ENCODE results near the gene MLLT10. TPM values are rescaled to one million over a fixed set of nuclear protein-coding genes. Genes with fewer than 3 reads are reported as not detected.
"Not testable (repeated sequence)": the region's sequence is repeated elsewhere in the genome, so short reads cannot be mapped to it uniquely, and the experiment has no call there.

MLLT10 gene
- polyA plus RNA-seq, 6 donors from 2014 or later, result 3.8 to 7.3 (median 6.6) TPM

DNA sequence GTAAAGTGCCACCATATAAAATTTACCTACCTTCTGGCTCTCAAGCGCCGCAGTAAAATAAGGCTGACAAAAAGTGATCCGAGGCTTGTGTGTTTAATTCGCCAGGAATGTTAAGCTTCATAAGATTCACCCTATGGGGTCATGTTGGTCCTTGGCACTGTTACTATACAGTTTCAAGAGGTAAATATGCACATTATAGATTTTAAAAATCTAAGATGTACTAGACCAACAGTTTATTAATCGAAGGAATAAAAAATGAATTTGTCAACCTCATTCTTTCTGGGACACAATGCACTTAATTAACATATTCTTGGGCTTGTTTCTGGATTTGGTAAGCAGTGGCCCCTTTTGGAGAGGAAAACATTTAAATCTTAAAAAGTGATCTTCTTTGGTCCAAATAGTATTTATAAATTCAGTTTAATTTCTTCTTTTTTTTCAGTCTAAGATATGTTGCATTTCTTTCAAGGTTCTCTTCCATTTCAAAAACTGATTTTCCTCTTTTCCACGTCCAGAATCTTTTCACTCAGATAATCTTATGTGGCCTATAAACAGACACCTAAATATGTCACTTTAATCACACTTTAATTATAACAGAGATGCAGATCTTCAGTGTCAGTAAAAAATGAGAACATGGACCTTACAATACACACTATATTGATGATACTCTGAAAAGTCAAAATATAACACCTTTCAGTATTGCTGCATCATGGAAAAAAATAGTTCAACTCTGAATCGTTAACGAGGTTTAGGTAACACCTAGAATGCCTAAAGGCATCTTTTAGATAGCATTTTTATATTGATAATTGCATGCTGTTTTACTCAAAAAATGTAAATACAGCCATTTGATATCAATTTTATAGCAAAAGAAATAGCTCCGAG lies 4.8 kb upstream of the MLLT10 start:
- DNase-seq (no peak), ATAC-seq (ENCODE audit: low read depth in 2 of 2) (no peak)
- peaks cover 25 to 36% (median 26%) of the 10 kb centered on the region in 3 donors for H3K27me3 Mint-ChIP-seq
- peaks cover 0 to 18% of the 10 kb centered on the region in 2 donors for H3K36me3 Mint-ChIP-seq
- H3K4me1 Mint-ChIP-seq, result peaks cover 30 to 41% (median 35%) of the 10 kb centered on the region in 3 donors
- peak overlapping the region in 1 of 8 donors; percentile 91 for H3K4me3 Mint-ChIP-seq
- H3K9me3 Mint-ChIP-seq, result peaks cover 0 to 5% (median 0%) of the 10 kb centered on the region in 7 donors
- H3K27ac Mint-ChIP-seq, result no peak overlapping the region

DNA sequence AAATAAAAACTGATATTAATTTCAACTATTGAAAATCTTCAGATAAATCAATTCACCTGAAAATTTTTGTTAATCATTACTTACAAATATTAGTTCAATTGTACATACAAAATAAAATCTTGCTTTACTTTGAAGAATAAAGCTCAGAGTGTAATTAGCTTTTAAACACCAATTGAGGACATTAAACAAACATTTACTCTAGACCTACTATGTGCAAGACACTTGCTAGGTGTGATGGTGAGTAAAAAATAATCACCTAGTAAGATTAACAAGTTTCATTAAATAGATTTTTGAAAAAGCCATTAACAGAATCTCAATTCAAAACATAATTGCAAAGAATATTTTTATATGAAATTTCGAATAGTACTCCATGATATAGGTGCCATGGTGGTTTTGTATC lies 3.9 kb upstream of the MLLT10 start:
- peak overlapping the region in 1 of 8 donors; percentile 56 for H3K4me3 Mint-ChIP-seq
- peaks cover 0 to 5% (median 0%) of the 10 kb centered on the region in 7 donors for H3K9me3 Mint-ChIP-seq
- peaks cover 21 to 35% (median 27%) of the 10 kb centered on the region in 3 donors for H3K4me1 Mint-ChIP-seq
- DNase-seq (no peak), ATAC-seq (ENCODE audit: low read depth in 2 of 2) (no peak)
- peaks cover 18 to 28% (median 20%) of the 10 kb centered on the region in 3 donors for H3K27me3 Mint-ChIP-seq
- no peak overlapping the region for H3K27ac Mint-ChIP-seq
- H3K36me3 Mint-ChIP-seq, result peaks cover 0 to 13% of the 10 kb centered on the region in 2 donors

DNA sequence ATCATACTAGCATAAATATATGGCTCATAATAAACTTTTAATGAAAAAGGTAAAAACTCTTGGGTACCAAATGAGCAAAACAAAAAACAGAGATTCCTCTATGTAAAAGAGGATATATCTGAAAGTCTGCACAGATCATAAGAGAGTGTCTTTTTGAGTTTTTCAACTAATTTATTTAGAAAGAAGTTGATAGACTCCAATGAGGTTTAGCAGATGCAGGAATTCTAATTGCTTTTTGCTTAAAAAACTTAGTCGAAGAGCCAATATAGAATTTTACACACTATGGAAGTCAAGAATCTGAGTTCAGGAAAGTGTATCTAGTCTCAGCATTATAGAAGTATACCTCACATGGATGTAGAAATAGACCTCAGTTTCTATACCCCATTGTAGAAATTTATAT lies 3.4 kb upstream of the MLLT10 start:
- peaks cover 13 to 23% (median 15%) of the 10 kb centered on the region in 3 donors for H3K27me3 Mint-ChIP-seq
- H3K4me1 Mint-ChIP-seq, result peaks cover 21 to 35% (median 25%) of the 10 kb centered on the region in 3 donors
- DNase-seq (no peak), ATAC-seq (ENCODE audit: low read depth in 2 of 2) (no peak)
- peaks cover 0 to 8% of the 10 kb centered on the region in 2 donors for H3K36me3 Mint-ChIP-seq
- peaks cover 0 to 5% (median 0%) of the 10 kb centered on the region in 7 donors for H3K9me3 Mint-ChIP-seq
- peak overlapping the region in 1 of 6 donors; percentile 47 for H3K27ac Mint-ChIP-seq
- peak overlapping the region in 1 of 8 donors; percentile 56 for H3K4me3 Mint-ChIP-seq

DNA sequence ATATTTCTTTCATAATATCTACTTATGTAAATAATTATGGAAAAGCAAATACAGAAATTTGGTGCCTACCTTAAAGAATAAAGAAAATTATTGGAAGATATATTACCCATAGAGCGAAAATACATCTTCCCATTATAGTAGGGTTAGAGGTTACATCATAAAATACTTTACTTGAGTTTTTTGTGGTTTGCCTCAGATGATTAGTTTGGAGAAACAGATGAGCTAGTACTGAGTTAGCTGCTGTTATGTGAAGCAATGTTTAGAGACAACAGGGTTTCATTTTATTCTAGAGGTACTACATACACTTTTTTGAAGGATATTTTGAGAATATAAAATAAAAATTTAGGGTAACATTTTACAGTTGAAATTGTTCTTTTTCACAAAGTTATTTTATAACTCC lies 2.9 kb upstream of the MLLT10 start:
- ATAC-seq (ENCODE audit: low read depth in 2 of 2), result no peak
- H3K27me3 Mint-ChIP-seq, result peaks cover 12 to 23% (median 12%) of the 10 kb centered on the region in 3 donors
- no peak overlapping the region for H3K27ac Mint-ChIP-seq
- peaks cover 0 to 6% of the 10 kb centered on the region in 2 donors for H3K36me3 Mint-ChIP-seq
- peaks cover 21 to 35% (median 25%) of the 10 kb centered on the region in 3 donors for H3K4me1 Mint-ChIP-seq
- H3K4me3 Mint-ChIP-seq, result no peak overlapping the region
- no peak for DNase-seq
- peaks cover 0 to 5% (median 0%) of the 10 kb centered on the region in 7 donors for H3K9me3 Mint-ChIP-seq

DNA sequence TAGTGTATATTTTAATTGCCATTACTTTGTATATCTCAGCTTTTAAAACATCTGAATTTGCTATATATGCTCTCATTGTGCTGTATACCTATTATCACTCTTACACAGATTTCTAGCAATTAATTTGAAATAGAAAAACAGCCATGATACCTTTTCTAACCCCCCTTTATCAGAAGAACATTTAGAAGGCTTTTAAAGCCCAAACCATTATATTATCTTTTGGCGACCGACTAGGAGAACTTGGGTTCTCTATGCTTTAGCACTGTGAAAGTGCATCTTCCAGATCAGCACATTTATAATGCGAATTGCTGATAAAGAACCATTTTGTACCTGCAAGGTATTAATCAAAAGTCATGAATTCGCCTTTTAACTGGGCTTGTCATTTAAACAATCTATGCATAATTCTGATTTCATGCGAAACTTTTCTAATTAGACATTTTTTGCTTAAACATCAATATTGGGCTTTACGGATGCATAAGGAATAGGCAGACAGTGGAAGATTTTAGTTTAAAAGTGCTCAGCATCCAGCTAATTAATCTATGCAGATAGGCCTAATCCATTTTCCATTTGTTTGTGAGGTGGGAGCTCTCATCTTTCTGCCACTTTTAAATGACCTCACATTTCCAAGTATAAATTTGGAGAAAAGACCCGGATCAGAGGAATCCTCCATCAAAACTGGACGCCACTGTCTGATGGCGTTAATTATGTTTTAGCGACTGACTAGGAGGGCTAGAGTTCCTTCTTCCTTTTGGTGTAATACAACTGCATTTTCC lies 1.2 kb upstream of the MLLT10 start:
- DNase-seq (no peak), ATAC-seq (ENCODE audit: low read depth in 2 of 2) (no peak)
- H3K4me3 Mint-ChIP-seq, result peak overlapping the region; percentile 87 to 96 (median 94)
- H3K9me3 Mint-ChIP-seq, result peaks cover 0 to 2% (median 0%) of the 10 kb centered on the region in 7 donors
- peak overlapping the region; percentile 11 to 97 (median 84) for H3K27ac Mint-ChIP-seq
- H3K4me1 Mint-ChIP-seq, result peaks cover 12 to 20% (median 17%) of the 10 kb centered on the region in 3 donors
- H3K27me3 Mint-ChIP-seq, result peaks cover 0 to 15% (median 0%) of the 10 kb centered on the region in 3 donors
- no peaks in the 10 kb centered on the region for H3K36me3 Mint-ChIP-seq

- H3K4me1 Mint-ChIP-seq, result peaks cover 12 to 25% (median 17%) of the 10 kb centered on the region in 3 donors
- peaks cover 0 to 3% (median 0%) of the 10 kb centered on the region in 3 donors for H3K27me3 Mint-ChIP-seq
- peak overlapping the region; percentile 87 to 96 (median 93) for H3K4me3 Mint-ChIP-seq
- no peak for DNase-seq
- H3K36me3 Mint-ChIP-seq, result peaks cover 0 to 5% of the 10 kb centered on the region in 2 donors
- no peak for ATAC-seq (ENCODE audit: low read depth in 2 of 2)
- H3K9me3 Mint-ChIP-seq, result no peaks in the 10 kb centered on the region
- H3K27ac Mint-ChIP-seq, result peak overlapping the region in 3 of 6 donors; percentile 72 to 92 (median 77)
Observed at GRCh38 chr10:21534280-21534586, 201 bp downstream of the MLLT10 start.

DNA sequence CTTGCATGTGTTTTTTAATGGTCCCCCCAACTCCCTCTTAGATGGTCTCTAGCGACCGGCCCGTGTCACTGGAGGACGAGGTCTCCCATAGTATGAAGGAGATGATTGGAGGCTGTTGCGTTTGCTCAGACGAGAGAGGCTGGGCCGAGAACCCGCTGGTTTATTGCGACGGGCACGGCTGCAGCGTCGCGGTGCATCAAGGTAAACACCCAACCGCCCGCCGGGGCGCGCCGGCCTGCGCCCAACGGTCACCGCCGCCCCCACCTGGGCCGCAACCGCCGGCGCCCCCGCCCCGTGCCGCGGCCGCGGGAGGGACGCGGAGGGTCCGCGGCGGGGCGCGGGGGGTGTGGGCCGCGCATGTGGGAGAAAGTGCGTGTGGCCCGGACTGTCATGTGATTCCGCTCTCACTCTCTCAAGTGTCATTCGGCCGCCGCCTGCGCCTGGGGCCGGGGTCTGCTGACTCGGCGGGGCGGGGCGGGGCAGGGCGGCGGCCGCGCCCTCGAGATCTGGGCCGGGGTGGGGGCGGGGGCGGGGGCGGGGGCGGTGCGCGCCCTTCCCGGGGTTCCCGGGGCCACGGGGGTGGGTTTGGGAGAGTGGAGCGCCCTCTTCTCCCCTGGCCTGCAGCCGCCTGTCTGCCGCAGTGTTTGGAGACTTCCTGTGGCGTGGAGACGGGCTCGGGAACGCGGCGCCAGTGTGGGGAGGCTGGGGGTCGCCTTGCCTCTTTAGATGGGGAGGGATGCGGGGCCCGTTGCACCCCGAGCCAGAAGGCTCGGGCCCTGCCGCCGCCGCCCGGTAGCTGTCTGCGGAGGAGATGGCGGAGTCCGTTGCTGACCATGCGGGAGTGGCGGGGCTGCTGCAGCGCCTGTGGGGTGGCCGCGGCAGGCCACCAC lies 817 bp downstream of the MLLT10 start:
- ATAC-seq (ENCODE audit: low read depth in 2 of 2), result peak; percentile 17 to 35
- peak overlapping the region in 4 of 6 donors; percentile 77 to 92 (median 84) for H3K27ac Mint-ChIP-seq
- DNase-seq, result peak; percentile 51

GRCh38 chr10:21535494-21535965 lies 1.5 kb downstream of the MLLT10 start:
- ATAC-seq (ENCODE audit: low read depth in 2 of 2) (no peak), DNase-seq (no peak)
- Mint-ChIP-seq H3K36me3 (peaks cover 0 to 5% of the 10 kb centered on the region in 2 donors), H3K9me3 (no peaks in the 10 kb centered on the region), H3K4me1 (peaks cover 12 to 25% (median 19%) of the 10 kb centered on the region in 3 donors), H3K4me3 (peak overlapping the region; percentile 75 to 93 (median 88)), H3K27me3 (no peaks in the 10 kb centered on the region), H3K27ac (peak overlapping the region in 4 of 6 donors; percentile 70 to 83 (median 79))

More for the DNA sequence above, 817 bp downstream of the MLLT10 start:
- Mint-ChIP-seq H3K27me3 (no peaks in the 10 kb centered on the region), H3K4me1 (peaks cover 12 to 25% (median 17%) of the 10 kb centered on the region in 3 donors), H3K9me3 (no peaks in the 10 kb centered on the region), H3K36me3 (peaks cover 0 to 5% of the 10 kb centered on the region in 2 donors), H3K4me3 (peak overlapping the region; percentile 87 to 96 (median 94))

GRCh38 chr10:21535976-21536375 lies 1.9 kb downstream of the MLLT10 start:
- not testable (repeated sequence) for H3K27ac Mint-ChIP-seq; H3K9me3 Mint-ChIP-seq; H3K36me3 Mint-ChIP-seq; ATAC-seq (ENCODE audit: low read depth in 2 of 2); H3K27me3 Mint-ChIP-seq; DNase-seq
- peaks cover 12 to 25% (median 19%) of the 10 kb centered on the region in 3 donors for H3K4me1 Mint-ChIP-seq
- peak overlapping the region in 7 of 8 donors; percentile 29 to 93 (median 88) for H3K4me3 Mint-ChIP-seq

- no peaks in the 10 kb centered on the region for H3K9me3 Mint-ChIP-seq
- peaks cover 5 to 10% of the 10 kb centered on the region in 2 donors for H3K36me3 Mint-ChIP-seq
- DNase-seq, result no peak
- ATAC-seq (ENCODE audit: low read depth in 2 of 2), result no peak
- peak overlapping the region in 4 of 8 donors; percentile 18 to 88 (median 52) for H3K4me3 Mint-ChIP-seq
- peaks cover 16 to 30% (median 19%) of the 10 kb centered on the region in 3 donors for H3K4me1 Mint-ChIP-seq
- H3K27me3 Mint-ChIP-seq, result no peaks in the 10 kb centered on the region
- H3K27ac Mint-ChIP-seq, result no peak overlapping the region
Observed at GRCh38 chr10:21536874-21537273, 2.8 kb downstream of the MLLT10 start.

- Mint-ChIP-seq H3K4me1 (peaks cover 6 to 13% (median 8%) of the 10 kb centered on the region in 3 donors), H3K36me3 (peaks cover 22 to 25% of the 10 kb centered on the region in 2 donors), H3K27ac (peak overlapping the region in 1 of 6 donors; percentile 50)
- not testable (repeated sequence) for ATAC-seq (ENCODE audit: low read depth in 2 of 2); H3K9me3 Mint-ChIP-seq; H3K4me3 Mint-ChIP-seq; DNase-seq; H3K27me3 Mint-ChIP-seq
Observed at GRCh38 chr10:21540701-21541100, 6.7 kb downstream of the MLLT10 start.

DNA sequence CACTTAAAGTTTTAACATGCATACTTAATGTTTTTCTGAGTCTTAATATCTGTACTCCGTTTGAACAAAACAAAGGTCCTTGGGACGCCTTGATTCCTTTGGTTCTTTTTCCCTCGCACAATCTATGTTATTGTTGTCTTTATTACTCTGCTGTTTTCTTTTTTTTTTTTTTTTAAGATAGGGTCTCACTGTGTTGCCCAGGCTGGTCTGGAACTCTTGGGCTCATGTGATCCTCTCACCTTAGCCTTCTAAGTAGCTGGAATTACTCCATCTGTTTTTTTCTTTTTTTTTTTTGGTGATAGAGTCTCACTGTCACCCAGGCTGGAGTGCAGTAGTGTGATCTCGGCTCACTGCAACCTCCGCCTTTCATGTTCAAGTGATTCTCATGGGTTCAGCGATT lies 13.2 kb downstream of the MLLT10 start:
- H3K9me3 Mint-ChIP-seq, result no peaks in the 10 kb centered on the region
- H3K4me1 Mint-ChIP-seq, result peaks cover 0 to 4% (median 3%) of the 10 kb centered on the region in 3 donors
- H3K27me3 Mint-ChIP-seq, result no peaks in the 10 kb centered on the region
- H3K36me3 Mint-ChIP-seq, result peaks cover 11 to 17% of the 10 kb centered on the region in 2 donors
- peak overlapping the region in 2 of 6 donors; percentile 66 to 90 for H3K27ac Mint-ChIP-seq
- DNase-seq (no peak), ATAC-seq (ENCODE audit: low read depth in 2 of 2) (no peak)
- H3K4me3 Mint-ChIP-seq, result no peak overlapping the region

Data from naive B cell (primary cell).